ENCODE measurements around the gene PCP2. TPM values are rescaled to one million over a fixed set of nuclear protein-coding genes. Genes with fewer than 3 reads are reported as not detected.

The PCP2 gene
- total RNA-seq, 3 donors from 2014 or later (not counting 1 experiment from before 2014, with no cell fraction given) = 5.4 to 8.4 (median 7.7) TPM

DNA sequence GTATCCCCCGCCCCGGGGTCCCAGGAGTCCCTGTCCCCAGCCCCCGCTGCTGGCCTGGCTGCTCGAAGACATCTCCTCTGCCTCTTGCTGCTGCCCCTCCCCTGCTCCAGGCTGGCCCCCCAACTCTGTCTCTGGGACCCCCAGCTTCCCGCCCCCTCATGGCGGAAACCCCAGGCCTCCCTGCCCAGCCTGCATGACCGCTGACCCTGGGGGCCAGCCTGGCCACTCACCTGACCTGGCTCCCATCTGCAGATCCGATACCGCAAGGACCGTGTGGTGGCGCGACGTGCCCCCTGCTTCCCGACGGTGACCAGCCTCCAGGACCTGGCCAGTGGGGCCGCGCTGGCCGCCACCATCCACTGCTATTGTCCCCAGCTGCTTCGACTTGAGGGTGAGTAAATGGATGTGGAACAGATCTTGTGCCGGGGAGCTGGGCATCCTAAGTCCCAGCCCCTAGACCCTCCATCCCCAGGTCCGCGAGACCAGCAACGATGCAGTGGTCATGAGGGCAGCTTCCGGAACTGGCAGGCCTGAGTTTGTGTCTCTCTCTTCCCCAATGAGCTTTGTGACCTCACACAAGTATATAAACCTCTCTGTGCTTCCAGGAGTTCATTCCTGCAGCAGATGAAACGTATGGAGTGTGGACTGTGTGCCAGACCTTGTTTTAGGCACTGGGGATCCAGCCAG is 25.5 kb downstream of the PCP2 start:
- no peak for ATAC-seq
- TF ChIP-seq, protein P1, sequence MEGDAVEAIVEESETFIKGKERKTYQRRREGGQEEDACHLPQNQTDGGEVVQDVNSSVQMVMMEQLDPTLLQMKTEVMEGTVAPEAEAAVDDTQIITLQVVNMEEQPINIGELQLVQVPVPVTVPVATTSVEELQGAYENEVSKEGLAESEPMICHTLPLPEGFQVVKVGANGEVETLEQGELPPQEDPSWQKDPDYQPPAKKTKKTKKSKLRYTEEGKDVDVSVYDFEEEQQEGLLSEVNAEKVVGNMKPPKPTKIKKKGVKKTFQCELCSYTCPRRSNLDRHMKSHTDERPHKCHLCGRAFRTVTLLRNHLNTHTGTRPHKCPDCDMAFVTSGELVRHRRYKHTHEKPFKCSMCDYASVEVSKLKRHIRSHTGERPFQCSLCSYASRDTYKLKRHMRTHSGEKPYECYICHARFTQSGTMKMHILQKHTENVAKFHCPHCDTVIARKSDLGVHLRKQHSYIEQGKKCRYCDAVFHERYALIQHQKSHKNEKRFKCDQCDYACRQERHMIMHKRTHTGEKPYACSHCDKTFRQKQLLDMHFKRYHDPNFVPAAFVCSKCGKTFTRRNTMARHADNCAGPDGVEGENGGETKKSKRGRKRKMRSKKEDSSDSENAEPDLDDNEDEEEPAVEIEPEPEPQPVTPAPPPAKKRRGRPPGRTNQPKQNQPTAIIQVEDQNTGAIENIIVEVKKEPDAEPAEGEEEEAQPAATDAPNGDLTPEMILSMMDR (IDR thresholded peaks at IDR 0.05) = no peak
- Histone ChIP-seq H3K27ac (ENCODE audit: low read length) (no peak overlapping the region), H3K36me3 (ENCODE audit: control insufficient read depth, insufficient read depth, low read length) (no peaks in the 10 kb centered on the region), H3K4me1 (ENCODE audit: control insufficient read depth, insufficient read depth, low read length) (no peaks in the 10 kb centered on the region), H3K4me3 (ENCODE audit: low read length) (no peak overlapping the region), H3K9me3 (ENCODE audit: control insufficient read depth, insufficient read depth, low read length) (peaks cover 4% of the 10 kb centered on the region), H3K27me3 (ENCODE audit: control insufficient read depth, insufficient read depth, low read length) (no peaks in the 10 kb centered on the region)
- DNase-seq = no peak
- Mint-ChIP-seq H3K27me3 (ENCODE audit: low read depth in 2 of 2) (peaks cover 0 to 12% of the 10 kb centered on the region in 2 donors), H3K4me3 (no peak overlapping the region), H3K9me3 (peaks cover 0 to 3% of the 10 kb centered on the region in 2 donors), H3K27ac (no peak overlapping the region), H3K36me3 (no peaks in the 10 kb centered on the region), H3K4me1 (peaks cover 0 to 8% of the 10 kb centered on the region in 2 donors)
- intact Hi-C loops (cut with micrococcal nuclease) = no loop called here
- 92% methylated on average over 20 of the region's 25 CpGs for WGBS (ENCODE audit: insufficient coverage)

DNA sequence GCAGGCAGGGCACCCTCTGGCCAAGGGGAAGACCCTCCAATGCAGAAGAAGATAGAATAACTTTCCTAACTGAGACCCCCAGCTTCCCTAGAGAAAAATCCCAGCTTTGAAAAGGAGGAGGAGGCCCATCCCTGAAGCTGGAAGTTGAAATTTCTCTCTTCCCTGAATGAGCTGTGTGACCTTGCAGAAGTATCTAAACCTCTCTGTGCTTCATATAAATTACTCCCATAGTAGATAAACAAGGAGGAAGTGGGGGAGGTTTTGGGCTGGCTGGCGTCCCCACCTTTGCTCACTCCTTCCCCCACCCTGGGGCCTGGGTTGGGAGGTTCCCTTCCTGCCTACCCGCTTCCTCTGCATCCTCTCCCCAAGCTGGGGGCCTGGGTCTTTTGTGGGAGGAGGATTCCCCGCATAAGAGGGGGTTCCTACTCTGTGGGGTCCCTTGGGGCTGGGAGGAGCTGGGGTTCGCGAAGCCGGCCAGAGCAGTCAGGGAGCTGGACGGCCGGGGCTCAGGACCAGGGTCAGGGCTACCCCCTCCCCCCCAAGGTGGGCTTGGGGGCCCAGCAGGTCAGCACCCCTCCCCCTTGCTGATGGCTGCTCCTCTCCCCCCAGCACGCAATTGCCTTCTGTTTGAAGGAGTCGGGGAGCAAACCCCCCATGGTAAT is 26.2 kb downstream of the PCP2 start:
- intact Hi-C loops (cut with micrococcal nuclease) = no loop called here
- Histone ChIP-seq H3K36me3 (ENCODE audit: control insufficient read depth, insufficient read depth, low read length) (no peaks in the 10 kb centered on the region), H3K4me3 (ENCODE audit: low read length) (no peak overlapping the region), H3K9me3 (ENCODE audit: control insufficient read depth, insufficient read depth, low read length) (peaks cover 4% of the 10 kb centered on the region), H3K4me1 (ENCODE audit: control insufficient read depth, insufficient read depth, low read length) (no peaks in the 10 kb centered on the region), H3K27ac (ENCODE audit: low read length) (no peak overlapping the region), H3K27me3 (ENCODE audit: control insufficient read depth, insufficient read depth, low read length) (no peaks in the 10 kb centered on the region)
- no peaks in the 10 kb centered on the region for H3K36me3 Mint-ChIP-seq
- no peak overlapping the region for H3K27ac Mint-ChIP-seq
- H3K27me3 Mint-ChIP-seq (ENCODE audit: low read depth in 2 of 2) = peaks cover 0 to 12% of the 10 kb centered on the region in 2 donors
- TF ChIP-seq, protein P1 (IDR thresholded peaks at IDR 0.05) = no peak
- H3K4me3 Mint-ChIP-seq = no peak overlapping the region
- peaks cover 0 to 3% of the 10 kb centered on the region in 2 donors for H3K9me3 Mint-ChIP-seq
- ATAC-seq (no peak), DNase-seq (no peak)
- H3K4me1 Mint-ChIP-seq = peaks cover 0 to 8% of the 10 kb centered on the region in 2 donors
- WGBS (ENCODE audit: insufficient coverage) = 84% methylated on average over 7 of the region's 10 CpGs

DNA sequence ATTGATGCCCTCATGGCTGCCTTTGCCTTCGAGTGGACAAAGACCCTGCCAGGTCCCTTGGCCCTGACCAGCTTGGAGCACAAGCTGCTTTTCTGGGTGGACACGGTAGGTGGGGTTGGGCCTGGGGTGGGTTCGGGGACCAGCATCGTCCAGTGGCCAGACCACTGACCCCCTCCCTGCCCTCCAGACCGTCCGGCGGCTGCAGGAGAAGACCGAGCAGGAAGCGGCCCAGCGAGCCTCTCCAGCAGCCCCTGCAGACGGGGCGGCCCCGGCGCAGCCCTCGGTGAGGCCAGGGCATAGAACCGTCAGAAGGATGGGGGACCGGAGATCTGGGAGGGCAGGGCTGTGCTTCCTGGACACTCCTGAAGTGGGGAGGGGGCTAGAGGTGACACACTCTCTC is 27.2 kb downstream of the PCP2 start:
- WGBS (ENCODE audit: insufficient coverage) = 97% methylated on average over 16 of the region's 17 CpGs
- peaks cover 0 to 16% of the 10 kb centered on the region in 2 donors for H3K27me3 Mint-ChIP-seq (ENCODE audit: low read depth in 2 of 2)
- H3K36me3 ChIP-seq (ENCODE audit: control insufficient read depth, insufficient read depth, low read length) = no peaks in the 10 kb centered on the region

More for the DNA sequence above, 27.2 kb downstream of the PCP2 start:
- H3K4me3 Mint-ChIP-seq = no peak overlapping the region
- Histone ChIP-seq H3K4me1 (ENCODE audit: control insufficient read depth, insufficient read depth, low read length) (no peaks in the 10 kb centered on the region), H3K4me3 (ENCODE audit: low read length) (no peak overlapping the region), H3K27me3 (ENCODE audit: control insufficient read depth, insufficient read depth, low read length) (no peaks in the 10 kb centered on the region), H3K27ac (ENCODE audit: low read length) (no peak overlapping the region), H3K9me3 (ENCODE audit: control insufficient read depth, insufficient read depth, low read length) (peaks cover 4% of the 10 kb centered on the region)
- intact Hi-C loops (cut with micrococcal nuclease) = no loop called here
- peaks cover 0 to 3% of the 10 kb centered on the region in 2 donors for H3K9me3 Mint-ChIP-seq
- ATAC-seq (no peak), DNase-seq (no peak)
- H3K4me1 Mint-ChIP-seq = peaks cover 0 to 8% of the 10 kb centered on the region in 2 donors
- no peak overlapping the region for H3K27ac Mint-ChIP-seq
- no peaks in the 10 kb centered on the region for H3K36me3 Mint-ChIP-seq
- TF ChIP-seq, protein P1 (IDR thresholded peaks at IDR 0.05) = no peak
